ENCODE data around the gene ZNF564.
"Not testable (repeated sequence)": the region's sequence is repeated elsewhere in the genome, so short reads cannot be mapped to it uniquely, and the experiment has no call there.

ZNF564 gene

DNA sequence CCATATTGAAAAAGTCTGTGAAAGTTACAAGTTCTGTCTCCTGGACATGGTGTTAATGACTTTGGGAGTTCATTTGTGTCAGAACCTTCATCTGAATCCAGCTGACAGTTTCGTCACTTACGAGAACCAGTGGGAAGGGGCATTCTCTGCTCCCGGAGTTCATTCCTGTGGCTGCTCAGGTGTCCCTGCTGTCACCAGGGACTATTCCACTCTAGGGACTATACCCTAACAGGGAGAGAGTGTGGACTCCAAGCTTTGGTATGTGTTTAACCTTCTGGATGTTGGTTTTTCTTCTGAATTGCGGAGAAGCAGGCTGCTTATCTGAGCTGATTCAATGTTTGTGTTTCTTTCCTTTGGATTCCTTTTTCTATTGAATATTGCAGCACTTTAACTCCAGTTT lies 54.2 kb downstream of the ZNF564 start:
- no peak for DNase-seq (ENCODE audit: low spot score)

DNA sequence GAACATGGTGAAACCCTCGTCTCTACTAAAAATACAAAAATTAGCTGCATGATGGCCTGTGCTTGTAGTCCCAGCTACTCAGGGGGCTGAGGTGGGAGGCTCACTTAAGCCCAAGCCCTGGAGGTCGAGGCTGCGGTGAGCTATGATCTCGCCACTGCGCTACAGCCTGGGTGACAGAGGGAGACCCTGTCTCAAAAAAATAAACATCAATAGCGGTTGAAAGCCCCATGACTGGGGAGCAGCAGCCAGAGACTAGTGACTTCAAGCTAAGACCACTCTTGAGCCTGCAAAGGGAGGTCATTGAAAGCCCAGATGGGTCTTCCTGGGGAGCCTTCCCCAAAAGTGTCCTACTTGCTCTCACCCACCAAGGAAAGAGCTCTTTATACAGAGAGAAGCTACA lies 54.8 kb downstream of the ZNF564 start:
- DNase-seq (ENCODE audit: low spot score) = no peak

DNA sequence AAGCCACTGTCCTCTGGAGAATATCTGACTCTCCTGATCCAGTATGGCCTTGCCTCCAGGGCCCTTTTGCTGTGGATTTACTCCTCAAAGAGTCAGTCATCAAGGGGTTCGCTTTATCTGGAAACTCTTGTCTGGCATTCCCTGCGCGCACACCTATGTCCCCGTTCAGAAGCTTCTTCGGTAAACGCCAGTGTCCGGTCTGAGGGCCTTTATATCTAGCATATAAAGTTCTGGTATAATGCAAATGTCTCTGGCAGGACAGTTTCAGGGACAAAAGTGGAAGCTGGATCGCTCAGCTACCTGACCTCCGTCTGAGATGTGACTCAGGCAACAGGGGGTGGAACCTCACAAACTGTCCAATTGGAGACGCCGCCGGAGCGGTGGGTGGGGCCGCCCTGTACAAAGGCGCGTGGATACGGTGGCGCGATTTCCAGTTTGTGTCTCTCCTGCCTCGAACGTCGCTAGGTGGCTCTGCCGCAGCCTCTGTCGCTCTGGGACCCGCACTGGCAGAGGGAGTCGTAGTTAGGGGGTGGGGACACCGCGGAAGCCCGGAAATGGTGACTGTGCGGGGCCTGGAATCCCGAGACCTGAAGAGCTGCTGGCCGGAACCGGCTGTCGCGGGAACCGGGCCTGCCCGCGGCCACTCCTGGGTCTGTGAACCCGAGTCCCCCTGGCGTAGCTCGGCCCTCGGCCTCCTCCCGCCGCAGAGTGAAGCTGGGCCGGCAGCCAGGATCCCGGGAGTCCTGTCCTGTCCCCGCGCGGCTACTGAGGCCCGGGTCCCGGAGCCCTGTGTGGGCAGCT lies 56.1 kb downstream of the ZNF564 start:
- peak; percentile 93 for DNase-seq (ENCODE audit: low spot score)

DNA sequence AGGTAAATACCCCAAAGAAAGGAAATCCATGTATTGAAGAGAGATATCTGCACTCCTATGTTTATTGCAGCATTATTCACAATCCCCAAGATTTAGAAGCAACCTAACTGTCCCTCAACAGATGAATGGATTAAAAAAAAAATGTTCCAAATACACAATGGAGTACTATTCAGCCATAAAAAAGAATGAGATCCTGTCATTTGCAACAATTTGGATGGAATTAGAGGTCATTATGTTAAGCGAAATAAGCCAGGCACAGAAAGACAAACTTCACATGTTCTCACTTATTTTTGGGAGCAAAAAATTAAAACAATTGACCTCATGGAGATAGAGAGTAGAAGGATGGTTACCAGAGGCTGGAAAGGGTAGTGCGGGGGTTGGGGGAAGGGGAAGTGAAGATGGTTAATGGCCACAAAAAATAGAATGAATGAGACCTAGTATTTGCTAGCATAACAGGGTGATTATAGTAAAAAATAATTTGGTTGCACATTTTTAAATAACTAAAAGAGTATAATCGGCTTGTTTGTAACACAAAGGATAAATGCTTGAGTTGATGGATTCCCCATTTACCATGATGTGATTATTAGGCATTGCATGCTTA lies 56.9 kb downstream of the ZNF564 start:
- DNase-seq (ENCODE audit: low spot score) = no peak

DNA sequence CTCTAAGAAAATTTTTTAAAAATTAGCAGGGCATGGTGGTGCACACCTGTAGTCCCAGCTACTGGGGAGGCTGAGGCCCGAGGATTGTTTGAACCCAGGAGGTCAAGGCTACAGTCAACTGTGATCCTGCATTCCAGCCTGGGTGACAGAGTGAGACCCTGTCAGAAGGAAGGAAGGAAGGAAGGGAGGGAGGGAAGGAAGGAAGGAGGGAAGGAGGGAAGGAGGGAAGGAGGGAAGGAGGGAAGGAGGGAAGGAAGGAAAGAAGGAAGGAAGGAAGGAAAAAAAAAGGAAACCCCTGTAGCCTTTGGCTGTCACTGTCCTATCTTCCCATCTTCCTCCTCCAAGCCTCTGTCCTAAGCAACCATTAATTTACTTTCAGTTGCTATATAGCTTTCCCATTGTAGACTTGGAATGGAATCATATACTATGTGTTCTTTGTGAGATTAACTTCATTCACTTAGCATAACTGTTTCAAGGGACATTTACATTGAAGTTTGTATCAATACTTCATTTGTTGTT lies 65.0 kb downstream of the ZNF564 start:
- not testable (repeated sequence) for DNase-seq (ENCODE audit: low spot score)

DNA sequence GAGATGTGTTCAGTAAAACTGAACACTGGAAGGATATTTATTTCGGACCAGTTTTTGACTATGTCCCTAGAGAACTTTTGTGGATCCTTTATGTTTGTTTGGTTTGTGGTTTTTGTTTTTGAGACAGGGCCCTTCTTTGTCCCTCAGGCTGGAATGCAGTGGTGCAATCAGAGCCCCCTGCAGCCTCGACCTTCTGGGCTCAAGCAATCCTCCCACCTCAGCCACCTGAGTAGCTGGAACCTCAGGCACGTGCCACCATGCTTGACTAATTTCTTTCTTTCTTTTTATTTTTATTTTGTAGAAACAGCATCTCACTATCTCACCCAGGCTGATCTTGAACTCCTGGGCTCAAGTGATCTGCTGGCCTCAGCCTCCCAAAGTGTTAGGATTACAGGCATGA lies 65.7 kb downstream of the ZNF564 start:
- no peak for DNase-seq (ENCODE audit: low spot score)

DNA sequence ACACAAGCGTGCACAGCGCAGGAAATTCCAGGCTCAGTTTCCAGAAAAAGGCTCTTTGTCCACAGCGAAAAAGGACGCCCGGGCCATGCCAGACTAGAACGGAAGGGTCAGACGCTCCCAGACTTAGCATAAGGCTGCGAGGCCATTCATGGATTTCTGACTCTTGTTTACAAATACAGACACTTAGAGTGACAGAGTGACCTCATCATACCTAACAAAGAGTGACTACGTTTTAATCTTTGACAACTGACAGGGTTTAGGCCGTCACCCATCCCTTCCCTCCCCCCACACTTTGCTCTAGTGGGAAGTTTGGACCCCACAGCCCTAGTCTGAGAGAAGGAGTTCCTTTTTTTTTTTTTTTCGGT lies 66.2 kb downstream of the ZNF564 start:
- peak; percentile 14 for DNase-seq (ENCODE audit: low spot score)

DNA sequence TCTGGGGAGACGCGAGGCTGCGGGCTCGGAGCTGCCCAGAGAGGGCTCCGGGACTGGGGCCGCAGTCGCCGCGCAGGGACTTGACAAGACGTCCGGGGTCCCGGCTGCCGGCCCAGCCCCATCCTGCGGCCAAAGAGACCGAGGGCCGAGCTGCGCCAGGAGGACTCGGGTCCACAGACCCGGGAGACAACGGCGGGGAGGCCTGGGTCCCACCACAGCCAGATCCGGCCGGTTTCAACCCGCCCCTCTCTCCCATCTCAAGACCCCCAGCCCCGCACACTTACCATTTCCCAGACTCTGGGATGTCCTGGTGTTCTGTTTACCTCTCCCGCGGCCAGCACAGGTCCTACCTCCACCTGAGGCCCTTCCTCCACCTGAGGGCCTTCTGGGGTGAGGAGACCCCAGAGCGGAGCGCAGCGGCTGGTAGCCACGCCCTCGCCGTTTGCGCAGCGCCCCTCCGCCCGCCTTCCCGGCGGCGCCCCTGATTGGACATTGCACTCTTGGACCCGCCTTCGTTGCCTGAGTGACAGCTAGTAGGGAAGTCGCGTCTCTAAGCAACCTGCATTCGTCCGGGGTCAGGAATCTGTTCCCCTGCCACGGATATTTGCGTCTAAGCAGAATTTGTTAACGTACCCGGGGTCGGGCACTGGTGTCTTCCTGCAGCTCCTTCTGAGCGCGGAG lies 66.8 kb downstream of the ZNF564 start, which contains the start of gene ZNF709:
Gene ZNF709, minus strand, starts transcription at position 446 of the 681 bp plus-strand sequence. Its CDS starts 159 bp downstream, at position 287.
- DNase-seq (ENCODE audit: low spot score) = peak; percentile 91

DNA sequence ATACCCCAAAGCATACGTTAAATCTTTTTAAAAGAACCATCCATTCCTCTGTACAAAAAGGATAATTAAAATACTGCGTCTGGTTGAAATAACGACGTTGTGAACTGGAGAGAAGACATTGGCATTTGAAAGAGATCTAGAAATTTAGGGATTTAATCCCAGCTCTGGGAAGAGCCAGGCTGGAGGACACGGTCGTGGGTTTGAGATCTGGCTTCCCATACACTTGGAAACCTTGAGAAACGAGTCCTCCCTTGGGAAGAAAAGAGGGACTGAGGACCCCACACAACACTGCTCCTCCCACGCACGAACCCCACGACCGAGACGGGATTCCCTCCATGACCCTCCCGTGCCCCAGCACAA lies 67.3 kb downstream of the ZNF564 start:
- no peak for DNase-seq (ENCODE audit: low spot score)

DNA sequence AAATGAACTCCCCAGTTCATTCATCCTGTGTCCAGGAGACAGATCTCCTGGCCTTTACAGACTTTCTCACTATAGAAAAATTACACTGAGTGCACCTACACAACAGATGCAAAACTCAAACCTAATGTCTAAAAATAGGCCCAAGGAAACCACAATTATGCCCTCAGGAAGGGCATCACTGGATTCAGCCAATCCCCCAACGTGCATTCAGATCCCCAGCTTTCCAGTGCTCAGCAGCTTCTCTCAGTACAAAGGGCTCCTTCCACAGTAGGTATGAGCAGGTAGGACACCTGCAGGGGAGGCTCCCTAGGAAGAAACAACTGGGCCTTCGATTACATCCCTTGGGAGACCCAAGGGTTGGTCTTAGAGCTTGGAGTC lies 68.8 kb downstream of the ZNF564 start:
- no peak for DNase-seq (ENCODE audit: low spot score)

DNA sequence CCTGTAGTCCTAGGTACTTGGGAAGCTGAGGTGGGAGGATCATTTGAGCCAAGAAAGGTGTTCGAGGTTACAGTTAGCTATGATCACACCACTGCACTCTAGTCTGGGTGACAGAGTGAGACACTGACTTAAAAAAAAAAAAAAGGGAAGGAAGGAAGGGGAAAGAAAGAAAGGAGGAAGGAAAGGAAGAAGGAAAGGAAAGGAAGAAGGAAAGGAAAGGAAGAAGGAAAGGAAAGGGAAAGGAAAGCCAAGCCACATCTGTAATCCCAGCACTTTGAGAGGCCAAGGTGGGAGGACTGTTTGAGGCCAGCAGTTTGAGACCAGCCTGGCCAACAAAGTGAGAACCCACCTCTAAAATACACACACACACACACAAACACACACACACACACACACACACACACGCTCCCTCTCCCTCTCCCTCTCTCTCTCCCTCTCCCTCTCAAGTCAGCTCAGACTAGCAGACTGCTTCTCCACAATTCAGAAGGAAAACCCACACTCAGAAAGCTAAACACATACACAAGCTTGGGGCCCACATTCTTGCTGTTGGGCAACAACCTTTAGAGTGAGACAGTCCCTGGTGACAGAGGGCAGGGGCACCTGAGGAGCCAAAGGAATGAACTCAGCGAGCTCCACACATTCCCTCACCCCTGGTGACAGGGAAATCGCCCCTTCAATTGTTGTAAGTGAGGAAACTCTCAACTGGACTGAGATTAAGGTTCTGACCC lies 69.3 kb downstream of the ZNF564 start:
- DNase-seq (ENCODE audit: low spot score) = no peak

DNA sequence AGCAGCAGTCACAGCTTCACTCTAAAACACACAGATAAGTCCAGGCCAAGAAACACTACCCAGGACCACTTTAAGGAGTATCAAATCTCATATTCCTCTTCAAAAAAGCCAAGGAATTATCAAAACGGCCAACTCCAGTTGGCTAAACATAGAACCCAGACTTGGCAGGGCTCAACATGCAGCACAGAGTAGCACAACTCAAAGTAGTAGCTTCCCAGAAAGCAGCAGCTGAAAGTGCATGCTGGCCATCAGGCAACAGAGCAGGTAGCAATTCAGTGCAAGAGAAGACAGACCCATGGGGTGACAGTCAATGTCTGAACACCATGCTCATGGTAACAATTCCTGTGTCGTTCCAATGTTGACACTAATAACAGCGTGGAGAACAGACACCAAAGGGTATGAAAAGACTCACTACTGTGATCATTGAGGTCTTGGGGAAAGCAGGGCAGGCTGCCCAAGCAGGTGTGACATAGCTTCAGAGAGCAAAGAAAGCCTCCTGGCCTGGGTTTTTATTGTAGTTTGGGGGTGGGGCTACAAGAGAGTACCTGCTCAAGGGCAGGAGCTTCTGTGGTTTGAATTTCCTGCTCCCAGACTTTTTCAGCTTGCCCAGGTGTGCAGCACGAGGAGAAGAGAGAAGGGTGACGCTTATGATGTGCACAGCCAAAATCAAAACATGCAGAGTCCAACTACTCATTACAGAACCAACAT lies 72.9 kb downstream of the ZNF564 start:
- DNase-seq (ENCODE audit: low spot score) = no peak
